Activated CD8-positive, alpha-beta T cell treated with anti-CD3 and anti-CD28 coated beads for 36 hours (primary cell): ENCODE measurements around the gene PLBD2. TPM values are rescaled to one million over a fixed set of nuclear protein-coding genes. Genes with fewer than 3 reads are reported as not detected.

Experiments used
- ATAC-seq: fragments of 200-7000 bp; cut with Tn5 transposase; one replicate; pipeline ENCODE4 v1.10.0; 2021; ENCODE audit warnings: mild to moderate bottlenecking, moderate library complexity
- CTCF ChIA-PET: fragments of 350-600 bp; sonication (Branson Sonifier 250); formaldehyde crosslinking; loops from one replicate; lab custom pipeline; 2021; ENCODE audit warnings: antibody characterized with exemption; lab: Charles Lee
- POLR2A ChIA-PET: fragments of 350-600 bp; sonication (Branson Sonifier 250); formaldehyde crosslinking; loops from one replicate; lab custom pipeline; 2021; ENCODE audit warnings: antibody characterized with exemption; lab: Charles Lee
- DNase-seq: peaks from one replicate; pipeline ENCODE4 v3.0.0-alpha.2; 2020
- H3K27ac Mint-ChIP-seq: one replicate; pipeline ENCODE4 v1.8.0; 2021; ENCODE audit warnings: mild to moderate bottlenecking, mixed read lengths
- H3K27me3 Mint-ChIP-seq: one replicate; pipeline ENCODE4 v1.8.0; 2021; ENCODE audit warnings: mixed read lengths
- H3K36me3 Mint-ChIP-seq: one replicate; pipeline ENCODE4 v1.8.0; 2021; ENCODE audit warnings: low read depth, mixed read lengths
- H3K4me1 Mint-ChIP-seq: one replicate; pipeline ENCODE4 v1.8.0; 2021; ENCODE audit warnings: low read depth, mixed read lengths
- H3K4me3 Mint-ChIP-seq: one replicate; pipeline ENCODE4 v1.8.0; 2021; ENCODE audit warnings: mild to moderate bottlenecking, moderate library complexity, mixed read lengths
- H3K9me3 Mint-ChIP-seq: one replicate; pipeline ENCODE4 v1.8.0; 2021; ENCODE audit warnings: mixed read lengths
- CTCF ChIP-seq: fragments of 200-600 bp; IDR thresholded peaks from one replicate; pipeline ENCODE4 v1.8.0; 2022; ENCODE audit warnings: antibody characterized with exemption, mild to moderate bottlenecking
- intact Hi-C: fragments of 100-400 bp; cut with micrococcal nuclease; formaldehyde crosslinking; loops from one replicate; pipeline ENCODE4 v1.10.0; 2022
- total RNA-seq, 2 experiments: library from RNA; stranded (reverse); gene quantifications; one replicate each; pipeline ENCODE4 v1.2.3, GENCODE V29; 2021

PLBD2 gene
- total RNA-seq, 2 experiments from 2014 or later, result 13.5 to 13.9 TPM

- H3K36me3 Mint-ChIP-seq, result peaks cover 16% of the 10 kb centered on the region
- H3K27me3 Mint-ChIP-seq, result no peaks in the 10 kb centered on the region
- H3K4me1 Mint-ChIP-seq, result no peaks in the 10 kb centered on the region
- POLR2A ChIA-PET, result no interaction called here
- DNase-seq (no peak), ATAC-seq (no peak)
- CTCF ChIA-PET, result interaction anchor here (1.5 kb wide), 1 partner anchor 56 kb away, joined by 4 read pairs; no protein-coding TSS in a partner anchor
- H3K9me3 Mint-ChIP-seq, result no peaks in the 10 kb centered on the region
- no peak overlapping the region for H3K4me3 Mint-ChIP-seq
- H3K27ac Mint-ChIP-seq, result no peak overlapping the region
- intact Hi-C loops, result no loop called here
- no peak for TF ChIP-seq CTCF
These were observed 11.1 kb downstream of the PLBD2 start for GRCh38 chr12:113369391-113369985.

- ATAC-seq (no peak), DNase-seq (no peak)
- Mint-ChIP-seq H3K27me3 (no peaks in the 10 kb centered on the region), H3K4me1 (no peaks in the 10 kb centered on the region), H3K36me3 (peaks cover 16% of the 10 kb centered on the region), H3K9me3 (no peaks in the 10 kb centered on the region), H3K27ac (no peak overlapping the region), H3K4me3 (no peak overlapping the region)
- intact Hi-C loops, result no loop called here
- no peak for TF ChIP-seq CTCF
- ChIA-PET CTCF (no interaction called here), POLR2A (no interaction called here)
These were observed 12.7 kb downstream of the PLBD2 start for GRCh38 chr12:113370923-113371682.

GRCh38 chr12:113371808-113372207, 13.4 kb downstream of the PLBD2 start:
- no peak for DNase-seq
- CTCF ChIA-PET, result interaction anchor here (1.0 kb wide), 1 partner anchor 13 kb away, joined by 3 read pairs; no protein-coding TSS in a partner anchor
- no peaks in the 10 kb centered on the region for H3K4me1 Mint-ChIP-seq
- H3K27ac Mint-ChIP-seq, result no peak overlapping the region
- H3K36me3 Mint-ChIP-seq, result peaks cover 16% of the 10 kb centered on the region
- no peak for TF ChIP-seq CTCF
- intact Hi-C loops, result no loop called here
- H3K4me3 Mint-ChIP-seq, result no peak overlapping the region
- H3K9me3 Mint-ChIP-seq, result no peaks in the 10 kb centered on the region
- POLR2A ChIA-PET, result no interaction called here
- no peak for ATAC-seq
- no peaks in the 10 kb centered on the region for H3K27me3 Mint-ChIP-seq

- intact Hi-C loops, result no loop called here
- ChIA-PET POLR2A (no interaction called here), CTCF (interaction anchor here (1.0 kb wide), 1 partner anchor 13 kb away, joined by 3 read pairs; no protein-coding TSS in a partner anchor)
- no peaks in the 10 kb centered on the region for H3K4me1 Mint-ChIP-seq
- no peak overlapping the region for H3K4me3 Mint-ChIP-seq
- H3K9me3 Mint-ChIP-seq, result no peaks in the 10 kb centered on the region
- DNase-seq, result no peak
- H3K27me3 Mint-ChIP-seq, result no peaks in the 10 kb centered on the region
- no peak for TF ChIP-seq CTCF
- H3K36me3 Mint-ChIP-seq, result peaks cover 16% of the 10 kb centered on the region
- no peak for ATAC-seq
- H3K27ac Mint-ChIP-seq, result no peak overlapping the region
These were observed 14.0 kb downstream of the PLBD2 start for GRCh38 chr12:113372371-113372770.

- no peaks in the 10 kb centered on the region for H3K9me3 Mint-ChIP-seq
- CTCF ChIA-PET, result no interaction called here
- no peak overlapping the region for H3K27ac Mint-ChIP-seq
- no peak overlapping the region for H3K4me3 Mint-ChIP-seq
- no peaks in the 10 kb centered on the region for H3K27me3 Mint-ChIP-seq
- H3K36me3 Mint-ChIP-seq, result peaks cover 18% of the 10 kb centered on the region
- POLR2A ChIA-PET, result no interaction called here
- H3K4me1 Mint-ChIP-seq, result no peaks in the 10 kb centered on the region
- intact Hi-C loops, result no loop called here
- ATAC-seq, result no peak
- TF ChIP-seq CTCF, result no peak
- no peak for DNase-seq
These were observed 15.1 kb downstream of the PLBD2 start for GRCh38 chr12:113373440-113373839.
